AG04449 (cell line): ENCODE measurements around the gene YEATS4.

ENCODE experiments used
- CTCF ChIA-PET: fragments of 350-600 bp; formaldehyde crosslinking; extraction: SDS; loops from one replicate; lab custom pipeline; 2021; ENCODE audit warnings: antibody characterized with exemption; lab: Yijun Ruan, JAX
- POLR2A ChIA-PET: fragments of 400-600, 350-600 bp; formaldehyde crosslinking; extraction: SDS; loops from one replicate; lab custom pipeline; 2020; ENCODE audit warnings: antibody characterized with exemption, inconsistent platforms; lab: Yijun Ruan, JAX
- DNase-seq: peaks from one replicate; pipeline ENCODE4 v3.0.0-alpha.2; 2010; ENCODE audit warnings: low read depth, low spot score
- H3K4me3 ChIP-seq: 2 replicates; pipeline ENCODE4 v1.5.1; 2011; ENCODE audit warnings: low read depth, mild to moderate bottlenecking, control low read depth, low read length
- CTCF ChIP-seq: IDR thresholded peaks from one replicate; pipeline ENCODE4 v1.5.1; 2011; ENCODE audit warnings: mild to moderate bottlenecking, moderate library complexity, low read length, control low read depth, inconsistent platforms; ENCODE audit not compliant: insufficient read depth; ENCODE audit errors: missing control alignments

Gene YEATS4

GRCh38 chr12:69404851-69405565 is 45.5 kb downstream of the YEATS4 start:
- DNase-seq: no peak
- POLR2A ChIA-PET: no interaction called here

GRCh38 chr12:69405566-69405865 is 46.0 kb downstream of the YEATS4 start:
- TF ChIP-seq CTCF: no peak
- no peak overlapping the region for H3K4me3 ChIP-seq
- peak; percentile 95 for DNase-seq
- CTCF ChIA-PET: no interaction called here
- POLR2A ChIA-PET: no interaction called here

More at GRCh38 chr12:69404851-69405565, 45.5 kb downstream of the YEATS4 start:
- TF ChIP-seq CTCF: no peak
- H3K4me3 ChIP-seq: no peak overlapping the region
- CTCF ChIA-PET: interaction anchor here (1.3 to 1.6 kb wide), 2 partner anchors 11 to 17 kb away, joined by 3 read pairs; no protein-coding TSS in a partner anchor

GRCh38 chr12:69406217-69406616 is 46.7 kb downstream of the YEATS4 start:
- H3K4me3 ChIP-seq: no peak overlapping the region
- TF ChIP-seq CTCF: no peak
- no peak for DNase-seq
- POLR2A ChIA-PET: no interaction called here
- CTCF ChIA-PET: interaction anchor here (2.2 kb wide), 1 partner anchor 163 kb away, joined by 6 read pairs; no protein-coding TSS in a partner anchor

- H3K4me3 ChIP-seq: no peak overlapping the region
- DNase-seq: no peak
- CTCF ChIA-PET: interaction anchor here (1.2 kb wide), 1 partner anchor 229 kb away, joined by 3 read pairs; no protein-coding TSS in a partner anchor
- no peak for TF ChIP-seq CTCF
- POLR2A ChIA-PET: no interaction called here
Measured at GRCh38 chr12:69410571-69410970, 51.0 kb downstream of the YEATS4 start.

- ChIA-PET CTCF (interaction anchor here (1.0 to 1.1 kb wide), 2 partner anchors 22 to 24 kb away, joined by 3 read pairs; no protein-coding TSS in a partner anchor), POLR2A (no interaction called here)
- no peak overlapping the region for H3K4me3 ChIP-seq
- no peak for DNase-seq
- TF ChIP-seq CTCF: no peak
Measured at GRCh38 chr12:69412655-69413054, 53.1 kb downstream of the YEATS4 start.

GRCh38 chr12:69415471-69416275 is 56.1 kb downstream of the YEATS4 start:
- POLR2A ChIA-PET: no interaction called here
- DNase-seq: peak; percentile 81
- no peak overlapping the region for H3K4me3 ChIP-seq
- CTCF ChIA-PET: interaction anchor here (0.6 to 2.5 kb wide), 15 partner anchors 12 to 236 kb away, joined by 3 to 20 read pairs (median 3); no protein-coding TSS in a partner anchor
- peak; percentile 82 for TF ChIP-seq CTCF
